AML-193 (cell line): ENCODE data around the gene ISYNA1.

ENCODE experiments used
- DNase-seq, 2 experiments: peaks; one replicate each; lab custom pipeline; 2025; lab: John Stamatoyannopoulos, UW

The ISYNA1 gene

GRCh38 chr19:18437491-18438330, at the start of gene ISYNA1:
Gene ISYNA1, minus strand, starts transcription at chr19:18438133. Its CDS starts 154 bp downstream, at chr19:18437979.
- DNase-seq = no peak

- no peak for DNase-seq
These were observed 48.8 kb upstream of the ISYNA1 start for GRCh38 chr19:18486746-18487145.

GRCh38 chr19:18484992-18485391, 47.1 kb upstream of the ISYNA1 start:
- no peak for DNase-seq

GRCh38 chr19:18483119-18483890, 45.4 kb upstream of the ISYNA1 start:
- DNase-seq = no peak

GRCh38 chr19:18481505-18482222, 43.7 kb upstream of the ISYNA1 start:
- DNase-seq = no peak

GRCh38 chr19:18480006-18480691, 42.2 kb upstream of the ISYNA1 start:
- no peak for DNase-seq

GRCh38 chr19:18478545-18479311, 40.8 kb upstream of the ISYNA1 start:
- DNase-seq = peak; percentile 95 to 96

- DNase-seq = no peak
These were observed 40.0 kb upstream of the ISYNA1 start for GRCh38 chr19:18477974-18478373.

- no peak for DNase-seq
These were observed 39.3 kb upstream of the ISYNA1 start for GRCh38 chr19:18477042-18477779.

GRCh38 chr19:18476507-18477041, 38.6 kb upstream of the ISYNA1 start:
- no peak for DNase-seq

- DNase-seq = no peak
These were observed 37.9 kb upstream of the ISYNA1 start for GRCh38 chr19:18475762-18476331.

GRCh38 chr19:18475004-18475453, 37.1 kb upstream of the ISYNA1 start:
- no peak for DNase-seq

- DNase-seq = no peak
These were observed 36.5 kb upstream of the ISYNA1 start for GRCh38 chr19:18474366-18474887.

GRCh38 chr19:18473706-18474087, 35.8 kb upstream of the ISYNA1 start:
- no peak for DNase-seq

- no peak for DNase-seq
These were observed 35.2 kb upstream of the ISYNA1 start for GRCh38 chr19:18473003-18473705.

GRCh38 chr19:18470787-18471186, 32.9 kb upstream of the ISYNA1 start:
- DNase-seq = no peak

GRCh38 chr19:18469069-18469846, 31.3 kb upstream of the ISYNA1 start:
- DNase-seq = peak; percentile 16 to 21

GRCh38 chr19:18468517-18468916, 30.6 kb upstream of the ISYNA1 start:
- no peak for DNase-seq
